Adrenal gland (tissue), 12 donors: ENCODE data around the gene ENG. TPM values are rescaled to one million over a fixed set of nuclear protein-coding genes. Genes with fewer than 3 reads are reported as not detected.

Experiments used
- DNase-seq, 7 donors: peaks; one replicate each; pipeline ENCODE4 v3.0.0-alpha.2; 2019 to 2020
- H3K27ac ChIP-seq, 5 donors: fragments of 200-600 bp; sonication (generic) in 4 of 5; 1 replicate in 3 of 5; 2 replicates in 2 of 5; pipeline versions ENCODE4 v1.5.1 to v1.8.0; 2016 to 2020; ENCODE audit warnings: mild to moderate bottlenecking in 1 of 5
- H3K27me3 ChIP-seq: fragments of 200-600 bp; 2 replicates; pipeline ENCODE4 v1.8.0; 2021
- H3K36me3 ChIP-seq, 2 donors: fragments of 200-600 bp; replicated peaks in 1 of 2; 1 replicate in 1 of 2; 2 replicates in 1 of 2; pipeline versions ENCODE4 v1.5.1 to v1.8.0; 2018 to 2022
- H3K4me1 ChIP-seq, 2 donors: fragments of 200-600 bp; replicated peaks in 1 of 2; 1 replicate in 1 of 2; 2 replicates in 1 of 2; pipeline versions ENCODE4 v1.5.1 to v1.8.0; 2018 to 2021
- H3K4me3 ChIP-seq, 4 donors: fragments of 200-600 bp; sonication (generic) in 3 of 4; one replicate each; pipeline ENCODE4 v1.5.1; 2016 to 2018
- H3K9me3 ChIP-seq, 3 donors: fragments of 200-600 bp; sonication (generic) in 1 of 3; replicated peaks in 1 of 3; 1 replicate in 2 of 3; 2 replicates in 1 of 3; pipeline versions ENCODE4 v1.5.1 to v1.8.0; 2016 to 2021
- POLR2A ChIP-seq, 2 donors: fragments of 450-650 bp; IDR thresholded peaks; one replicate each; pipeline ENCODE4 v1.6.1; 2017; ENCODE audit warnings: antibody characterized with exemption in 2 of 2, mild to moderate bottlenecking in 2 of 2, moderate library complexity in 1 of 2
- WGBS, 4 donors: extraction: QIAGEN DNeasy Blood & Tissue Kit in 2 of 4; methylation state at CpG; one replicate each; pipeline versions ENCODE4 v1.1.5 to v1.1.7; 2013 to 2017; 5-methylcytosine and 5-hydroxymethylcytosine counted together
- intact Hi-C, 2 donors: fragments of 100-400 bp; cut with DNase I; formaldehyde crosslinking; loops; one replicate each; pipeline versions ENCODE4 v1.14.1 to v1.15.0; 2022 to 2023
- polyA plus RNA-seq, 3 donors: library from polyadenylated mRNA; stranded (reverse); fragments of 200-250 nt in 2 of 3; fragments of 350-450 nt in 1 of 3; fragmentation: Illumina TruSeq in 1 of 3; extraction: RNeasy Lipid Tissue Mini Kit (QIAGEN cat#74804) in 1 of 3; gene quantifications; one replicate each; pipeline ENCODE4 v1.2.3, GENCODE V29; 2013 to 2014
- total RNA-seq, 9 donors: library from RNA; depleted of rRNA in 4 of 9; stranded (reverse); fragments of >200 nt in 4 of 9; fragments of 120-200 nt in 1 of 9; fragmentation: NEBNext Ultra II Directional in 1 of 9; extraction: Animal tissue kit (Norgen Biotek cat#: 25700) in 1 of 9; gene quantifications; one replicate each; pipeline versions ENCODE4 v1.1.0 to v1.2.4, GENCODE V29; 2013 to 2023
- TF ChIP-seq, protein P1 (sequence below), 6 experiments: fragments of 450-650 bp in 4 of 6; fragments of 200-600 bp in 2 of 6; sonication (generic) in 1 of 6; IDR thresholded peaks; 1 replicate in 5 of 6; 2 replicates in 1 of 6; pipeline versions ENCODE4 v1.5.1 to v1.8.0; 2016 to 2021; ENCODE audit warnings: antibody characterized with exemption in 6 of 6, mild to moderate bottlenecking in 2 of 6, moderate library complexity in 1 of 6
- donor health status: healthy with polysubstance abuse.
- donor health status: Bipolar disorder and iron deficiency.
- donor health status: DM: yes; HTN: yes; CAD: no.
- donor health status: DM: no; HTN: no; CAD: no.
- donor health status: DM: no; HTN: no; CAD: no.
- donor health status: DM: yes; HTN: yes; CAD: no.

ENG gene
- total and polyA plus RNA-seq, 12 donors, result 4.3 to 214 (median 106) TPM

DNA sequence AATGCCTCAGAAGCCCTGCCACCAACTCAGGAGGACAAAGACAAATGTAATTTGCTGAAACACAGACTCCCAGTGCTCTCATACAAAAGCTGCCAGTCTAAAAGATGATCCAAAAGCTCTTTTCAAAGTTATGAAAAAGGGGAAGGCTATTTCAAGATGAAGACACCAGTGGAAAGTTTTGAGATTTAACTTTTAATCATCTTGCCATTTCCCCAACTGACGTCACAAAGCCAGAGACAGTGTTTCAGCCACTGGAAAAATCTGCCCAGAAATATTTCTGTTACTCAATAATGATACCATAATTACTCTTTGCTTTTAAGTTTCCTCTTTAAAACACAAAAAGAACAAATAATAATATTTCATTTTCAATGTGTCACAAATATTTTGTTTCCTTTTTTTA is 20.9 kb downstream of the ENG start:
- peak in 2 of 7 donors; percentile 58 to 60 for DNase-seq
- H3K9me3 ChIP-seq, result no peaks in the 10 kb centered on the region
- intact Hi-C loops, result no loop called here
- peaks cover 0 to 9% of the 10 kb centered on the region in 2 donors for H3K36me3 ChIP-seq
- 3 to 15% (median 13%) methylated on average over 1 of the region's 1 CpG for WGBS, 4 donors
- peak overlapping the region in 4 of 5 donors; percentile 55 to 95 (median 78) for H3K27ac ChIP-seq
- no peak overlapping the region for H3K4me3 ChIP-seq
- TF ChIP-seq POLR2A (IDR thresholded peaks at IDR 0.05), result no peak
- TF ChIP-seq, protein P1, sequence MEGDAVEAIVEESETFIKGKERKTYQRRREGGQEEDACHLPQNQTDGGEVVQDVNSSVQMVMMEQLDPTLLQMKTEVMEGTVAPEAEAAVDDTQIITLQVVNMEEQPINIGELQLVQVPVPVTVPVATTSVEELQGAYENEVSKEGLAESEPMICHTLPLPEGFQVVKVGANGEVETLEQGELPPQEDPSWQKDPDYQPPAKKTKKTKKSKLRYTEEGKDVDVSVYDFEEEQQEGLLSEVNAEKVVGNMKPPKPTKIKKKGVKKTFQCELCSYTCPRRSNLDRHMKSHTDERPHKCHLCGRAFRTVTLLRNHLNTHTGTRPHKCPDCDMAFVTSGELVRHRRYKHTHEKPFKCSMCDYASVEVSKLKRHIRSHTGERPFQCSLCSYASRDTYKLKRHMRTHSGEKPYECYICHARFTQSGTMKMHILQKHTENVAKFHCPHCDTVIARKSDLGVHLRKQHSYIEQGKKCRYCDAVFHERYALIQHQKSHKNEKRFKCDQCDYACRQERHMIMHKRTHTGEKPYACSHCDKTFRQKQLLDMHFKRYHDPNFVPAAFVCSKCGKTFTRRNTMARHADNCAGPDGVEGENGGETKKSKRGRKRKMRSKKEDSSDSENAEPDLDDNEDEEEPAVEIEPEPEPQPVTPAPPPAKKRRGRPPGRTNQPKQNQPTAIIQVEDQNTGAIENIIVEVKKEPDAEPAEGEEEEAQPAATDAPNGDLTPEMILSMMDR (IDR thresholded peaks at IDR 0.05), result no peak
- H3K27me3 ChIP-seq, result no peaks in the 10 kb centered on the region
- H3K4me1 ChIP-seq, result peaks cover 28 to 76% of the 10 kb centered on the region in 2 donors

DNA sequence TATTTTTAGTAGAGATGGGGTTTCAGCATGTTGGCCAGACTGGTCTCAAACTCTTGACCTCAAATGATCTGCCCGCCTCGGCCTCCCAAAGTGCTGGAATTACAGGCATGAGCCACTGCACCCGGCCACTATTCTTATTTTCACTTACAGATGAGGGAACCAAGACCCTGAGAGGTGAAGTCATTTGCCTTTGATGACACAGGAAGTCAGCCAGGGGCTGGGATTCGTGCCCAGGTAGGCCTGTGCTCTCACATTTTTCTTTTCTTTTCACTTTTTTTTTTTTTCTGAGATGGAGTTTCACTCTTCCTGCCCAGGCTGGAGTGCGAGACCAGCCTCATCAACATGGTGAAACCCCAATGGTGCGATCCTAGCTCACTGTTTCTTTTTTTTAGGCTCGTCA is 22.2 kb downstream of the ENG start:
- no peaks in the 10 kb centered on the region for H3K27me3 ChIP-seq
- 61 to 73% (median 67%) methylated on average over 7 of the region's 7 CpGs for WGBS, 4 donors
- intact Hi-C loops, result no loop called here
- H3K4me3 ChIP-seq, result no peak overlapping the region
- peak in 1 of 7 donors; percentile 8 for DNase-seq
- H3K36me3 ChIP-seq, result peaks cover 0 to 13% of the 10 kb centered on the region in 2 donors
- TF ChIP-seq, protein P1 (IDR thresholded peaks at IDR 0.05), result no peak
- no peak for TF ChIP-seq POLR2A (IDR thresholded peaks at IDR 0.05)
- H3K27ac ChIP-seq, result peak overlapping the region in 3 of 5 donors; percentile 19 to 89 (median 57)
- peaks cover 19 to 76% of the 10 kb centered on the region in 2 donors for H3K4me1 ChIP-seq
- H3K9me3 ChIP-seq, result no peaks in the 10 kb centered on the region

DNA sequence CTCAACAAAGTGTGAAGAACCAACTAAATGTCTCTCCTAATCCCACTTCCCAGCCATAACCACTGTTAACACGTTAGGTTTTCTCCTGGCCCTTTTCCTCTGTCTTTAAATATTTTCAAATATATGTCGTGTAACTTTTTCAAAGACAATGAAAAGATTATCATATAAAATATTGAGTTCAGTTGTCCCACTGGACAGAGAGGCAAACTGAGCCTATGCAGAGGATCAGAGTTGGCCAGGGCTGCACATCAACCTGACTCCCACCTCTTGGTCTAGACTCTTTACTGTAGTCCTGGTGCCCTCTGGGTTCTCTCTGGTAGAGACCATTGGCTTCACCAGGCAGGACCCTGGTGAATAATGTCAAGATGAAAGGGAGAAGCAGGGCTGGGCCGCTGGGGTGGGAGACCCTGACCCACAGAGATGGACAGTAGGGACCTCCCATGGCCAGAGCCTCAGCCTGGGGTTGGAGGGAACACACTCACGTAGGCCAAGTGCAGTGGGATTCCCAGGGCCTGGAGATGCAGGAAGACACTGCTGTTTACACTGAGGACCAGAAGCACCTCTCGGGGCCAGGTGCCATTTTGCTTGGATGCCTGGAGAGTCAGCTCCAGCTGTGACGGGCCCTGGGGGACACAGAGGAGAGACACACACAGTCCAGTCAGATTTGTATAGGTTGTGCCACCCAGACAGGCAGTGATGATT is 25.1 kb downstream of the ENG start:
- Histone ChIP-seq H3K36me3 (peaks cover 0 to 37% of the 10 kb centered on the region in 2 donors), H3K4me3 (no peak overlapping the region), H3K4me1 (peaks cover 9 to 49% of the 10 kb centered on the region in 2 donors), H3K9me3 (no peaks in the 10 kb centered on the region), H3K27ac (peak overlapping the region in 4 of 5 donors; percentile 2 to 84 (median 74)), H3K27me3 (no peaks in the 10 kb centered on the region)
- WGBS, 4 donors, result 74 to 86% (median 80%) methylated on average over 4 to 6 of the region's 6 CpGs
- DNase-seq, result no peak
- TF ChIP-seq, protein P1 (IDR thresholded peaks at IDR 0.05), result no peak
- TF ChIP-seq POLR2A (IDR thresholded peaks at IDR 0.05), result no peak
- intact Hi-C loops, result no loop called here

DNA sequence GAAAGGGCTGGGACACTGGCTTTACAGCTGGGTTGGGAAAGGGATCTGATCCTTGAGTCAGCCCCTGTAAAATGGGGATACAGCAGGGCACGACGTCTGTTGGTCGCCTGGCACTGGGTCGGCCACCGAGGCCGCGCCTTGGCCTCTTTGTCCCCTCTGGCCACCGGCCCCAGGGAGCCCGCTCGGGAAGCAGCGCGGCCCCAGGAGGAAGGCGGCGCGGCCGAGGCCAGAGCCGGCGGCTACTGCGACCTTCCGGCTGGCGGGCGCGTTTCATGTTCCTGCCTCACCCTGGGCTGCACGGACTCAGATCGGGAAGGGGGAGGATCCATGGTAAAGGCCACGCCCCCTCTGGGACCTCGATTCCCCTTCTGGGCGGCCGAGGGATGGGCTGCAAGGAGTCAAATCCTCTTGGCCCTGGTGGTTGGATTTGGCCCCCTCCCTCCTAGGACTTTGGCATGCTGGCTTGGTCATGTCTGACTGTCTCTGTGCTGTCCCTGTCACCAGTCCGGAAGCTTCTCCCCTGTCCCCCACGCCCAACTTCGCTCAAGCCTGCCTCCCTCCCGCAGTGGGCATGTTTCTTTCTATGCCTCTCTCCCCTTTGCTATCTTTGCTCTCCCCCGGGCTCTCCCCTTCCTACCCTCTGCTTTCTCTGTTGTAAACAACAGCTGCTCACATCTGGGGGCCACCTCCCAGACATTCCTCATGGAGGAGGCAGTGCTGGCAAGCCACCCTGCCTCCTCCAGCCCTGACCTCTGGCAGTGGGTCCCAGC is 26.0 kb downstream of the ENG start:
- peak; percentile 58 to 80 for TF ChIP-seq POLR2A (IDR thresholded peaks at IDR 0.05)
- TF ChIP-seq, protein P1 (IDR thresholded peaks at IDR 0.05), result peak in 4 of 6 experiments; percentile 5 to 26 (median 18)
- intact Hi-C loops, result no loop called here
- H3K4me3 ChIP-seq, result peak overlapping the region in 2 of 4 donors; percentile 13 to 21

More for the DNA sequence above, 26.0 kb downstream of the ENG start:
- Histone ChIP-seq H3K27ac (peak overlapping the region in 4 of 5 donors; percentile 2 to 84 (median 80)), H3K9me3 (no peaks in the 10 kb centered on the region), H3K27me3 (no peaks in the 10 kb centered on the region), H3K4me1 (peaks cover 9 to 40% of the 10 kb centered on the region in 2 donors), H3K36me3 (peaks cover 0 to 44% of the 10 kb centered on the region in 2 donors)
- DNase-seq, result peak; percentile 85 to 95 (median 92)
- WGBS, 4 donors, result 2 to 16% (median 10%) methylated on average over 5 to 34 of the region's 34 CpGs
